ENCODE measurements around the gene ZNF444. TPM values are rescaled to one million over a fixed set of nuclear protein-coding genes. Genes with fewer than 3 reads are reported as not detected.

Gene ZNF444
- total RNA-seq, 2 experiments from 2014 or later = 29.3 to 32.5 TPM

GRCh38 chr19:56136362-56136761, 4.7 kb upstream of the ZNF444 start:
- Mint-ChIP-seq H3K36me3 (no peaks in the 10 kb centered on the region), H3K27ac (no peak overlapping the region), H3K4me1 (peaks cover 16% of the 10 kb centered on the region), H3K4me3 (no peak overlapping the region), H3K27me3 (no peaks in the 10 kb centered on the region), H3K9me3 (ENCODE audit: low read depth) (no peaks in the 10 kb centered on the region)
- CTCF ChIA-PET = no interaction called here
- DNase-seq (no peak), ATAC-seq (no peak)

GRCh38 chr19:56137405-56137804, 3.7 kb upstream of the ZNF444 start:
- Mint-ChIP-seq H3K36me3 (no peaks in the 10 kb centered on the region), H3K27ac (no peak overlapping the region), H3K4me1 (peaks cover 21% of the 10 kb centered on the region), H3K27me3 (no peaks in the 10 kb centered on the region), H3K9me3 (ENCODE audit: low read depth) (no peaks in the 10 kb centered on the region), H3K4me3 (no peak overlapping the region)
- CTCF ChIA-PET = no interaction called here
- ATAC-seq (no peak), DNase-seq (no peak)

GRCh38 chr19:56138069-56138468, 3.0 kb upstream of the ZNF444 start:
- Mint-ChIP-seq H3K27ac (no peak overlapping the region), H3K27me3 (no peaks in the 10 kb centered on the region), H3K36me3 (no peaks in the 10 kb centered on the region), H3K9me3 (ENCODE audit: low read depth) (no peaks in the 10 kb centered on the region), H3K4me1 (peaks cover 27% of the 10 kb centered on the region), H3K4me3 (no peak overlapping the region)
- CTCF ChIA-PET = no interaction called here
- no peak for DNase-seq
- no peak for ATAC-seq

GRCh38 chr19:56139847-56140582, 1.1 kb upstream of the ZNF444 start:
- Mint-ChIP-seq H3K4me1 (peaks cover 39% of the 10 kb centered on the region), H3K36me3 (peaks cover 1% of the 10 kb centered on the region), H3K4me3 (peak overlapping the region; percentile 83), H3K9me3 (ENCODE audit: low read depth) (no peaks in the 10 kb centered on the region), H3K27me3 (no peaks in the 10 kb centered on the region), H3K27ac (peak overlapping the region; percentile 92)
- ATAC-seq = no peak
- CTCF ChIA-PET = interaction anchor here (0.8 to 0.9 kb wide), 2 partner anchors 74 to 483 kb away, joined by 3 read pairs; no protein-coding TSS in a partner anchor
- no peak for DNase-seq

- CTCF ChIA-PET = interaction anchor here (0.7 to 1.5 kb wide), 2 partner anchors 20 to 75 kb away, joined by 3 read pairs; partner anchors contain the start of gene ZNF787
- peak overlapping the region; percentile 83 for H3K4me3 Mint-ChIP-seq
- no peaks in the 10 kb centered on the region for H3K27me3 Mint-ChIP-seq
- H3K27ac Mint-ChIP-seq = peak overlapping the region; percentile 92
- no peaks in the 10 kb centered on the region for H3K9me3 Mint-ChIP-seq (ENCODE audit: low read depth)
- ATAC-seq (no peak), DNase-seq (peak; percentile 50)
- peaks cover 1% of the 10 kb centered on the region for H3K36me3 Mint-ChIP-seq
- peaks cover 39% of the 10 kb centered on the region for H3K4me1 Mint-ChIP-seq
Observed at GRCh38 chr19:56141417-56141993, 418 bp downstream of the ZNF444 start.

GRCh38 chr19:56142087-56142787, 1.1 kb downstream of the ZNF444 start:
- Mint-ChIP-seq H3K4me3 (peak overlapping the region; percentile 68), H3K4me1 (peaks cover 39% of the 10 kb centered on the region), H3K27ac (peak overlapping the region; percentile 66), H3K36me3 (peaks cover 1% of the 10 kb centered on the region), H3K27me3 (no peaks in the 10 kb centered on the region), H3K9me3 (ENCODE audit: low read depth) (no peaks in the 10 kb centered on the region)
- CTCF ChIA-PET = interaction anchor here (0.7 to 1.5 kb wide), 4 partner anchors 21 to 110 kb away, joined by 3 read pairs; partner anchors contain the start of gene ZNF787
- ATAC-seq = no peak
- no peak for DNase-seq

- CTCF ChIA-PET = interaction anchor here (0.7 to 1.5 kb wide), 4 partner anchors 22 to 110 kb away, joined by 3 read pairs; partner anchors contain the start of gene ZNF787
- Mint-ChIP-seq H3K9me3 (ENCODE audit: low read depth) (no peaks in the 10 kb centered on the region), H3K27ac (no peak overlapping the region), H3K4me3 (no peak overlapping the region), H3K27me3 (no peaks in the 10 kb centered on the region), H3K4me1 (peaks cover 39% of the 10 kb centered on the region), H3K36me3 (peaks cover 8% of the 10 kb centered on the region)
- no peak for DNase-seq
- ATAC-seq = no peak
Observed at GRCh38 chr19:56142897-56143434, 1.9 kb downstream of the ZNF444 start.

- CTCF ChIA-PET = no interaction called here
- peaks cover 16% of the 10 kb centered on the region for H3K36me3 Mint-ChIP-seq
- peaks cover 36% of the 10 kb centered on the region for H3K4me1 Mint-ChIP-seq
- peak overlapping the region; percentile 16 for H3K27ac Mint-ChIP-seq
- H3K4me3 Mint-ChIP-seq = no peak overlapping the region
- ATAC-seq (no peak), DNase-seq (no peak)
- H3K9me3 Mint-ChIP-seq (ENCODE audit: low read depth) = no peaks in the 10 kb centered on the region
- H3K27me3 Mint-ChIP-seq = no peaks in the 10 kb centered on the region
Observed at GRCh38 chr19:56144376-56144775, 3.3 kb downstream of the ZNF444 start.

- no peak for DNase-seq
- H3K4me3 Mint-ChIP-seq = no peak overlapping the region
- H3K27me3 Mint-ChIP-seq = no peaks in the 10 kb centered on the region
- no peak overlapping the region for H3K27ac Mint-ChIP-seq
- H3K4me1 Mint-ChIP-seq = peaks cover 33% of the 10 kb centered on the region
- ATAC-seq = no peak
- no peaks in the 10 kb centered on the region for H3K9me3 Mint-ChIP-seq (ENCODE audit: low read depth)
- H3K36me3 Mint-ChIP-seq = peaks cover 20% of the 10 kb centered on the region
- CTCF ChIA-PET = interaction anchor here (1.8 kb wide), 1 partner anchor 11 kb away, joined by 7 read pairs; no protein-coding TSS in a partner anchor
Observed at GRCh38 chr19:56144831-56145230, 3.7 kb downstream of the ZNF444 start.

- Mint-ChIP-seq H3K27ac (no peak overlapping the region), H3K4me3 (no peak overlapping the region), H3K36me3 (peaks cover 24% of the 10 kb centered on the region), H3K4me1 (peaks cover 25% of the 10 kb centered on the region), H3K27me3 (no peaks in the 10 kb centered on the region), H3K9me3 (ENCODE audit: low read depth) (no peaks in the 10 kb centered on the region)
- CTCF ChIA-PET = interaction anchor here (0.8 to 1.8 kb wide), 4 partner anchors 12 to 107 kb away, joined by 3 to 7 read pairs (median 4); no protein-coding TSS in a partner anchor
- ATAC-seq (no peak), DNase-seq (no peak)
Observed at GRCh38 chr19:56145698-56146097, 4.6 kb downstream of the ZNF444 start.

- CTCF ChIA-PET = interaction anchor here (1.2 to 1.3 kb wide), 2 partner anchors 66 to 81 kb away, joined by 3 to 4 read pairs; no protein-coding TSS in a partner anchor
- no peak overlapping the region for H3K4me3 Mint-ChIP-seq
- no peaks in the 10 kb centered on the region for H3K9me3 Mint-ChIP-seq (ENCODE audit: low read depth)
- no peak for DNase-seq
- no peaks in the 10 kb centered on the region for H3K27me3 Mint-ChIP-seq
- H3K27ac Mint-ChIP-seq = no peak overlapping the region
- no peak for ATAC-seq
- H3K4me1 Mint-ChIP-seq = peaks cover 20% of the 10 kb centered on the region
- peaks cover 24% of the 10 kb centered on the region for H3K36me3 Mint-ChIP-seq
Observed at GRCh38 chr19:56146904-56147303, 5.8 kb downstream of the ZNF444 start.

- CTCF ChIA-PET = no interaction called here
- H3K4me1 Mint-ChIP-seq = peaks cover 18% of the 10 kb centered on the region
- H3K9me3 Mint-ChIP-seq (ENCODE audit: low read depth) = no peaks in the 10 kb centered on the region
- ATAC-seq (no peak), DNase-seq (no peak)
- H3K27ac Mint-ChIP-seq = no peak overlapping the region
- no peak overlapping the region for H3K4me3 Mint-ChIP-seq
- no peaks in the 10 kb centered on the region for H3K27me3 Mint-ChIP-seq
- H3K36me3 Mint-ChIP-seq = peaks cover 24% of the 10 kb centered on the region
Observed at GRCh38 chr19:56147307-56147706, 6.2 kb downstream of the ZNF444 start.

GRCh38 chr19:56148096-56148495, 7.0 kb downstream of the ZNF444 start:
- peak overlapping the region; percentile 11 for H3K27ac Mint-ChIP-seq
- H3K9me3 Mint-ChIP-seq (ENCODE audit: low read depth) = no peaks in the 10 kb centered on the region
- CTCF ChIA-PET = no interaction called here
- no peak overlapping the region for H3K4me3 Mint-ChIP-seq
- H3K27me3 Mint-ChIP-seq = no peaks in the 10 kb centered on the region
- peaks cover 24% of the 10 kb centered on the region for H3K36me3 Mint-ChIP-seq
- peaks cover 12% of the 10 kb centered on the region for H3K4me1 Mint-ChIP-seq
- no peak for DNase-seq
- ATAC-seq = no peak
